Suprapubic skin (tissue), 3 donors: Measurements from ENCODE around the gene GABRD.

ENCODE experiments used
- CTCF ChIP-seq, 2 donors: fragments of 200-600 bp in 1 of 2; fragments of 450-650 bp in 1 of 2; sonication (generic) in 1 of 2; IDR thresholded peaks; one replicate each; pipeline ENCODE4 v1.5.1; 2016 to 2019; ENCODE audit warnings: antibody characterized with exemption in 2 of 2, mild to moderate bottlenecking in 1 of 2, moderate library complexity in 1 of 2
- EP300 ChIP-seq: sonication (generic); formaldehyde crosslinking; IDR thresholded peaks from one replicate; pipeline ENCODE4 v1.6.1; 2017; ENCODE audit warnings: antibody characterized with exemption
- POLR2A ChIP-seq, 2 donors: fragments of 450-650 bp; IDR thresholded peaks; one replicate each; pipeline ENCODE4 v1.6.1; 2017; ENCODE audit warnings: antibody characterized with exemption in 2 of 2, mild to moderate bottlenecking in 2 of 2, moderate library complexity in 2 of 2

GRCh38 chr1:2072891-2073290 is 53.7 kb downstream of the GABRD start:
- TF ChIP-seq CTCF (IDR thresholded peaks at IDR 0.05): no peak
- no peak for TF ChIP-seq POLR2A (IDR thresholded peaks at IDR 0.05)
- TF ChIP-seq EP300: no peak
